GM12891 (cell line): ENCODE data around the gene MRPL9.

Experiments
- DNase-seq: peaks from one replicate; pipeline ENCODE4 v3.0.0; 2011; ENCODE audit warnings: low spot score; ENCODE audit not compliant: insufficient read length
- FAIRE-seq: peaks from 2 replicates; lab custom pipeline; 2011; peaks lifted over from hg19 to GRCh38; lab: Jason Lieb, UNC
- PAX5 ChIP-seq: IDR thresholded peaks from 2 replicates; pipeline ENCODE4 v1.6.1; 2011; ENCODE audit warnings: low read length, moderate library complexity, mild to moderate bottlenecking; ENCODE audit not compliant: insufficient read depth, severe bottlenecking
- POLR2A ChIP-seq: IDR thresholded peaks from 2 replicates; pipeline ENCODE4 v1.6.1; 2011; ENCODE audit warnings: low read depth, low read length, control low read depth
- POLR2AphosphoS5 ChIP-seq: IDR thresholded peaks from 2 replicates; pipeline ENCODE4 v1.6.1; 2011; ENCODE audit warnings: low read depth, low read length, control low read depth
- POU2F2 ChIP-seq: IDR thresholded peaks from 2 replicates; pipeline ENCODE4 v1.6.1; 2011; ENCODE audit warnings: low read depth, mild to moderate bottlenecking, control low read depth, low read length, moderate library complexity
- SPI1 ChIP-seq: IDR thresholded peaks from 2 replicates; pipeline ENCODE4 v1.6.1; 2011; ENCODE audit warnings: low read depth, low read length, control low read depth
- TAF1 ChIP-seq: IDR thresholded peaks from 2 replicates; pipeline ENCODE4 v1.6.1; 2011; ENCODE audit warnings: low read depth, low read length, control low read depth

The MRPL9 gene

DNA sequence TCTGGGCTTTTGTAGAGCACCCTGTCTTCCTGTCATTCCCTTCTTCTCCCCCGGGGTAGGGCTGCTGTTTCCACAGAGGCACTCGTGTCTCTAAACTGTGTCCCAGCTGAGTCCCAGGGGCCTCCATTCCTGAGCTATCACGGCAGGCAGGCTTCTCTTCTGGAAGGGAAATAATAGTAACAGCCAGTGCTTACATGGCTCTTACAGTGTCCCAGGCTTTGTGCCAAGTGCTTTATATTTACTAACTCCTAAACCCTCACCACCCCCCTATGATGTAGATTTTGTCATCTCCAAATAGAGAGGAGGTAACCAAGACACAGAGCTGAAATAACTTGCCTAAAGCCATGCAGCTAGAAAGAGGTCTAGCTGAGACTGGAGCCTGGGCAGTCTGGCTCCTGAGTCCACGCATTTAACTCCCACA is 45.3 kb downstream of the MRPL9 start:
- FAIRE-seq (no peak), DNase-seq (no peak)
- no peak for TF ChIP-seq POLR2A
- TF ChIP-seq POLR2AphosphoS5, result no peak
- TF ChIP-seq PAX5, result no peak
- no peak for TF ChIP-seq SPI1
- no peak for TF ChIP-seq POU2F2
- no peak for TF ChIP-seq TAF1

DNA sequence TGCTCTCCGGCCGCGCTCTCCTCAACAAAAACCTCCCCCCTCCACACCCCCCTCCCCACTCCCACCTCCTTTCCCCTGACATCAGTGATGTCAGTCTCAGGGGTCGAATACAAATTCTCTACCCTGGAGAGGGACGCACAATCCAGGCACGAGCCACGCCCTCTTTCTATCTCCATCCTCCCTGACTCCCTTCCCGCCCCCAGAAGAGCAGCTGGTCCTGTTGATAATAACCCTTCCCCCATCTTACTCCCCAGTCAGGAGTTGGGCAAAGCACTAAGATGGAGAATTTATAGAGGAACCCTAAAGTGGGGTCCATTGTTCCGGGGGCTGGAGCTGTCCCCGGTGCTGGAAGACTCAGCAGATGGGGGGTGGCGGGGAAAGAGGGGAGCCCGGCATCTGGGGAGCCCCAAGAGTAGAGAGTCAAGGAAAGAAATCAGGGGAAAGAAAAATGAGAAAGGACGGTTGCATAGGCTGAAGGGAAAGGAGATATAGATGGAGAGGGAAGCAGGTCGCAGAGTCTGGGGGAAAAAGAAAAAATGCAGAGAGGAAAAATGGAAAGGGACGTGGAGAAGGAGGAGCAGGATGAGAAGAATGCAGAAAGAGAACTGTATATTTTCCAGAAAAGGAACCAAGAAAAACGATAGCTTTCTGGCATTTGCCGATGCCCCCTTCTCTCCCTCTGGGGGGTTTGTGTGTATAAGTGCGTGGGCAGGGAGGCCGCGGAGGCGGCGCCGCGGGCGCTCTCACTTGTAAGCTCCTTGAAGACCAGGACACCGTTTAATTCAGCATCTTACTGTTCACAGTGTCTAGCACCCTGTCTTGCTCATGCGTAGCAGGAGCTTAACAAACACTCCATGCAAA is 46.3 kb downstream of the MRPL9 start, which contains the start of gene CELF3:
Gene CELF3, minus strand, starts transcription at position 33 of the 861 bp plus-strand sequence. CDS start 783 bp downstream, outside the sequence.
- TF ChIP-seq TAF1 (no peak), POU2F2 (no peak), PAX5 (no peak), SPI1 (no peak)
- DNase-seq (no peak), FAIRE-seq (no peak)

DNA sequence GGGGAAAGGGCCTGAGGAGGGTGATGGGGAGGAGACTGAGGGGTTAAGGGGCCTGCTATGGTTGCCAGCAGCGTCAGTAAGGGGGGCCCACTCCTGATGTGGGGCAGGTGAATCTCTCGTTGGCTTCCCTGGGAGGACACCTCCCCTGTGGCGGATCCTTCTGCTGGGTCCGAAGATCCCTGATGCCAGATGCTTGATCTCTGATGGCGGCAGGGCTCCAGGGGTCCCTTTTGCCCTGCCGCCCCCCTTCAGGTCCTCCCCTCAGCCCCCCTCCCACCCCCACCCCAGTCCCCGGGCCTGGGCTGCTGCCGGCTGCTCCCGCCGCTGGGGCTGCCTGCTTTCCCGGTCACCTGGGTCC is 46.9 kb downstream of the MRPL9 start:
- FAIRE-seq (no peak), DNase-seq (no peak)
- TF ChIP-seq POU2F2 (no peak), POLR2A (no peak), PAX5 (no peak), POLR2AphosphoS5 (no peak), SPI1 (no peak), TAF1 (no peak)

DNA sequence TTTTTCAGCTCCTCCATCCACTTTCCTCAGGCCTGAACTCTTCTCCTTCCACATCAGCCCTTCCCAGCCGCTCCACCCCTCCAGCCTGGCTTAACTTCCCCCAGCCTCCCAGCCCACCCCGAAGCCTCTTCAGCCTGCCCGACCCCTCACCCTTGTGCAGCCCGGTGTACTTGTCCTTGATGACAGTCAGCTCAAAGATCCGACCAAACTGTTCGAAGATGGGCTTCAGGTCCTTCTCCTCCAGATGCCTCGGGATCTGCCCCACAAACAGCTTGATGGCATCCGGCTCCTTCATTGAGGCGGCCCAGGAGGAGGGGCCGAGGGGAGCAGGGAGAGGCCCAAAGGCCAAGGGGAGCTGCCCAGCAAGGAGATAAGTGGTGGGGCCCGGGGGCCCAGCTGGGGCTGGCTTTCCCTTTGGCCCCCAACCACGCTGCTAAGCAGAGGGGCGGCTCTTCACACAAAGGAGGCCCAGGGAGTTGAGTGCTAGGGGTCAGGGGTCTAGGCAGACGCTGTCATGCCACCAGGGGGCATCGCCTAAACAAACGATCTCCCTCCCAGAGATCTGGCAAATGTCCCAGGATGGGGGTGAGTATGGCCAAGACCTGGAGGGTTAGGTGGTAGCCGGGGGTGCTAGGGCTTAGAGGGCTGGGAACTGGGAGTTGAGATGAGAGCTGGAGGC is 47.4 kb downstream of the MRPL9 start:
- FAIRE-seq (no peak), DNase-seq (no peak)
- no peak for TF ChIP-seq POLR2A
- TF ChIP-seq PAX5, result no peak
- TF ChIP-seq POLR2AphosphoS5, result no peak
- TF ChIP-seq SPI1, result no peak
- TF ChIP-seq TAF1, result no peak
- TF ChIP-seq POU2F2, result no peak

DNA sequence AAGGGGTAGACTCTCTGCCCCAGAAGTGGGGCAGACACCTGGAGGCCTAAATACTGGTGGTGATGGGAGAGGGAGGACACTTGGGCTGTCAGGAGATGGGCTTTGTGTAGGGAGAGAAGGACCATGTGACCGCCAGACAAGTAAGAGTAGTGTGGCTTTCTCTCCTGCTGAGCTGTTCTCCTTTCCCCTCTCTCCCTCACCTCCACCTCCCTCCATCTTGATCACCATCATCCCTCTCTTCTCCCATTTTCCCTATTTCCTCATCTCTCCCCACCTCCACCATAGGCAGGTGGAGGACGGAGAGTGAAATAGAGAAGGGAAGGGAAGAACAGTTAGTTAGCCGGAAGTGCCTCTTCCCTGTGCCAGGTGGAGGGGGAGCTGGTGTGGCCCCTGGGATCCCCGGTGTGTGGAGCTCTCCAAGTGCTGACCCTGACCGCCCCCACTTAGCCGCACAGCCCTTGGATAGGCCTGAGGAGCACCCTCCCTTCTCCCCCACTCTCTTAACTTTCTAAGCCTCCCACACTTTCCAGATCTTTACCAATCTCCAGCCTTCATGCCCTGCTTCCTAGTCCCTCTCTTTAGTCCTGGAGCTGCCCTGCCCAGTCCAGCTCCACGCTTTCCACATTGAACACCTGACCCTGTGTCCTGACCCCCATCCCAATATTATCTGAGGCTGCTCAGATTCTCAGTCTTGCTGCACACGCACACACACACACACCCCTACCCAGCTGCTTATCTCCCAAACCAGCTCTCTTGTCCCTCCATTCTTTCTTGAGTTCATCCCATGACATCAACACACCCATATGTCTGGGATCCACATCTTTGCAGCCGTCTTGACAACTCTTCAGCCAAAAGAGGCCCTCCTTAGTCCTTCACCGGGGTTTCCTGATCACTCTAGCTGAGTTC is 48.2 kb downstream of the MRPL9 start:
- no peak for FAIRE-seq
- no peak for TF ChIP-seq POLR2AphosphoS5
- TF ChIP-seq PAX5, result no peak
- TF ChIP-seq SPI1, result no peak
- no peak for TF ChIP-seq TAF1
- TF ChIP-seq POLR2A, result no peak
- TF ChIP-seq POU2F2, result no peak
- no peak for DNase-seq

DNA sequence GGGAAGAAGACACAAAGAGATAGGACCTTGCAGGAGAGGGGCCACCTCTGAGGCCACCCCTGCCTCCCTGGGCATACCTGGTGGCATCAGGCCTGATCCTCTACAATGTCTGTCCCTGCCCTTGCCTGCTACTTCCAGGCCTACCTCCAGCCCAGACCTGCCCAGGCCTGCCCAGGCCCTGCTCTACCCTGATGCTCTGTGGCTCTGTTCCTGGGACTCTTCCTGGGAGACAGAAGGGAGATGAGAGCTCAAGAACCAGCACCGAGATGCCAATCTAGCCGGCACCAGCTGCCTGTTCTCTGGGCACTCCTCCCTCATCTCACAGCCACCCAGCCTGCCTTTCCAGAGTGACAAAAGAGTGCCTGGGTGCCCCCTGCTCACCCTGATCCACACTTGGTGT is 49.4 kb downstream of the MRPL9 start:
- FAIRE-seq, result no peak
- DNase-seq, result no peak
- TF ChIP-seq POLR2AphosphoS5 (no peak), PAX5 (no peak), POLR2A (no peak), SPI1 (no peak), POU2F2 (no peak)

DNA sequence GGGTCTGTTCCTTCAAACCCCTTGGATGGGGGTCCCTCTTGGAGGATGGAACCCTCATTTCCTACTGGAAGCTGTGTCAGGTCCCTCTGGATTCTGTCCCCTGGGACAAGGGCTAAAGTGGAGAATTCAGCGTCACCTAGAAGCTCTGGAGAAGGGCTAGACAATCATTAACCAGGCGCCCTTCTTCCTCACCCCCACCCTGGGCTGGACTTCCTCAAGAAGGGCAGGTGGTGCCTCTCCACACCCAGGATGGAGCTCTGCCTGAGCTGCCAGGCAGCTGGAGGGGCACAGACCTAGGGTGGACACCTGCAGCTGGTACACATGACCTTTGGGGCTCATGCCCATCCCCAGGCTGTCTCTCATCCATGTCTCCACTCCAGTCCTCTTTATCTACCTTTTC is 50.3 kb downstream of the MRPL9 start:
- FAIRE-seq (no peak), DNase-seq (no peak)
- TF ChIP-seq PAX5, result no peak
- no peak for TF ChIP-seq POLR2A
- TF ChIP-seq POU2F2, result no peak
- no peak for TF ChIP-seq POLR2AphosphoS5
- no peak for TF ChIP-seq SPI1
- no peak for TF ChIP-seq TAF1

DNA sequence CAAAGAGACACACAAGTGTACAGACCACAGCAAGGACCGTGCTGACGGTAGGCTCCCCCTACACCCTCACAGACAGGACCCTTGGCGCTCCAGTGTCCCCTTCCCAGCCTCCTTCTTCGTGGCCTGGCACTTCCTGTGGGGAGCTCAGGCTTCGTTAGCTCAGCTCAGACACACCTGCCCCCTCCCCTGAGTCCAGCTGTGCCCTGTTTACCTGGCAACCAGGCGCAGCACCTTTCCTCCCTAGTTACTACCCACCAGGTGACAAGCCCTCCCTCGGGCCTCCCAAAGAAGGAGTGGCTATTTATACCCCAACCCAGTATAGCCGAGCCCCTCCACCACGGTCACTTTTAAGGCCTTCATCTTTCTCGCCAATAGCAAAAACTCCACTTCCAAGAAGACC is 51.3 kb downstream of the MRPL9 start:
- TF ChIP-seq POLR2A, result no peak
- no peak for TF ChIP-seq TAF1
- TF ChIP-seq PAX5, result no peak
- no peak for TF ChIP-seq SPI1
- TF ChIP-seq POLR2AphosphoS5, result no peak
- no peak for TF ChIP-seq POU2F2
- FAIRE-seq (no peak), DNase-seq (no peak)

DNA sequence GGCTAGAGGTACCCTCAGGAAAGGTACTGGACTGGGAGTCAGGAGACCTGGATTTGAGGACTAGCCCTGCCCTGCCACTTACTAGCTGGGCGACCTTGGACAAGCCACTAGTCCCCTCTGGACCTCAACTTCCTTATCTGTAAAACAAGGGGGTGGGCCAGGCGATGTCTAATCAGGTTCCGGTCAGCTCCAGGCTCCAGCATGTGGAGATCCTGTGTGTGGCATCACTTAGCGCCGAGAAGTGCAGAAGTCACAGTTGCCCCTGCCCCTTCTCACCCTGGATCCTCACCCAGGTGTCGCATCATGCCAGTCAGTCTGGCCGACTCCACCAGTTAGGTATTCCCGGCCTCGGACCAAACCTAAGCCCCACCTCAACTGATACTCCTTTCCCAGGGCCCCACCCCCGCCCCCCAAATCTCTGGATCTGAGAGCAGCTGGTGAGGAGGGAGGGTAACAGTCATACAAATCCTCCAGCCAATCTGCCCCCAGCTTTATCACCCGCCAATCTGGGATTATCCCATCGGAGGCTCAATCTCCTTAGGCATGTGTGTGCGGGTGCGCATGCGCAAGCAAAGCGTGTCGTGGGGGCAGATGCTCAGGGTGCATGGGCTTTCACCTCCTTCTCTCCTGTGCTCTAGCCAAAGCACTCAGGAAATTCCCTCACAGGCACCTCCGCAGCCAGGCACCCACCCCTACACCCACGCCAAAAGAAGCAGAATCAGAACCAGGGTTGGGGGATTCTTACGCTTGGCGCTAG is 52.1 kb downstream of the MRPL9 start:
- no peak for TF ChIP-seq TAF1
- TF ChIP-seq PAX5, result no peak
- TF ChIP-seq SPI1, result no peak
- TF ChIP-seq POLR2AphosphoS5, result no peak
- no peak for TF ChIP-seq POLR2A
- TF ChIP-seq POU2F2, result no peak
- FAIRE-seq (no peak), DNase-seq (no peak)
